Stimulated activated CD8-positive, alpha-beta memory T cell treated with anti-CD3 and anti-CD28 coated beads, Interleukin-12 subunit alpha, Interleukin-12 subunit beta, amount 100 ng/mL, for 24 hours (primary cell): ENCODE data around the gene TMEM125.

ENCODE experiments used
- DNase-seq: peaks from one replicate; pipeline ENCODE4 v3.0.0-alpha.2; 2020; ENCODE audit errors: extremely low read depth

Gene TMEM125

DNA sequence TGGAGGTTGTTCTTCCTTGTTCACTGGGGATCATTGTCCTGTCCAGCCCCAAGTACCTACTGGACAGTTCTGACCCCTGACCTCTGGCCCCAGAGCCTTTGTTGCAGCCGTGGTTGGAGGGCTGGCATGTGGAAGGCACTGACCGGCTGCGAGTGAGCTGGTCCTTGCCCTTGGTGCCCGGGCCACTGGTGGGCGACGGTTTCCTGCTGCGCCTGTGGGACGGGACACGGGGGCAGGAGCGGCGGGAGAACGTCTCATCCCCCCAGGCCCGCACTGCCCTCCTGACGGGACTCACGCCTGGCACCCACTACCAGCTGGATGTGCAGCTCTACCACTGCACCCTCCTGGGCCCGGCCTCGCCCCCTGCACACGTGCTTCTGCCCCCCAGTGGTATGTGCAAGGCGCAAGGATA, 42.4 kb downstream of the TMEM125 start:
- DNase-seq = no peak

DNA sequence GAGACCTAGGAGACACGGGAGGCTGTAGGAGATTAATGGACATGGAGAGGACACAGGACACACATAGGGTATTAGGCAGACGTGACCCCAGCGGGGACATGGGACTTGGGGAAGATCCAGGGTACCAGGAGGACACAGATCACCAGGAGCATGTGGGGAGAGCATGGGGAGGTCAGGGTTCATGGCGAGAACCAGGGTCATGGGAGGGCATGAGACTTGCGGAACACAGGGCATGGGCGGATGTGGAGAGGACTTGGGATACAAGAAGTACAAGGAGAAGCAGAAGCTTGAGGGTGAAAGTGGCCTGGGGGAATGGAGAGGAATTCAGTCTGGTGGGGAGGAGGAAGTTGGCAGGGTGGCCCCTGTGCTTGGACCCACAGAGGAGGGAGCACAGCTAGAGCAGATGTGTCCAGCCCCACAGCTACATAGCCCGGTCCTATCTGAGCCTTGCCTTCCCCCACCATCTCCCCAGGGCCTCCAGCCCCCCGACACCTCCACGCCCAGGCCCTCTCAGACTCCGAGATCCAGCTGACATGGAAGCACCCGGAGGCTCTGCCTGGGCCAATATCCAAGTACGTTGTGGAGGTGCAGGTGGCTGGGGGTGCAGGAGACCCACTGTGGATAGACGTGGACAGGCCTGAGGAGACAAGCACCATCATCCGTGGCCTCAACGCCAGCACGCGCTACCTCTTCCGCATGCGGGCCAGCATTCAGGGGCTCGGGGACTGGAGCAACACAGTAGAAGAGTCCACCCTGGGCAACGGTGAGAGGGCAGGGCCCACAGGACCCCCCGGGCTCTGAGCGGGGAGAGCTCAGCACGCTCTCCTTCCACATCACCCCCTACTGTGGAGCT, 43.1 kb downstream of the TMEM125 start:
- DNase-seq = no peak

DNA sequence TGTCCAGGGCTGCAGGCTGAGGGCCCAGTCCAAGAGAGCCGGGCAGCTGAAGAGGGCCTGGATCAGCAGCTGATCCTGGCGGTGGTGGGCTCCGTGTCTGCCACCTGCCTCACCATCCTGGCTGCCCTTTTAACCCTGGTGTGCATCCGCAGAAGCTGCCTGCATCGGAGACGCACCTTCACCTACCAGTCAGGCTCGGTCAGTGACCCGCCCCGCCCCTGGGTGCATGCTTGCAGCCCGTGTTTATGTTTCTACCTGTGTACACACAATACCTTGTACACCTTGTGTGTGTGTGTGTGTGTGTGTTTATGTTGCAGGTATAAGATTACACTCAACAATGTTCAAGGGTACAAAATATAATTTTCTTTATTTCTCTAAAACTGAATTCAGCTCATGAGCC, 44.0 kb downstream of the TMEM125 start:
- no peak for DNase-seq

GRCh38 chr1:43314233-43314632, 44.5 kb downstream of the TMEM125 start:
- no peak for DNase-seq

GRCh38 chr1:43315481-43315880, 45.7 kb downstream of the TMEM125 start:
- DNase-seq = no peak

- DNase-seq = no peak
Observed at GRCh38 chr1:43315963-43316737, 46.4 kb downstream of the TMEM125 start.

GRCh38 chr1:43316738-43317520, 47.1 kb downstream of the TMEM125 start:
- no peak for DNase-seq

DNA sequence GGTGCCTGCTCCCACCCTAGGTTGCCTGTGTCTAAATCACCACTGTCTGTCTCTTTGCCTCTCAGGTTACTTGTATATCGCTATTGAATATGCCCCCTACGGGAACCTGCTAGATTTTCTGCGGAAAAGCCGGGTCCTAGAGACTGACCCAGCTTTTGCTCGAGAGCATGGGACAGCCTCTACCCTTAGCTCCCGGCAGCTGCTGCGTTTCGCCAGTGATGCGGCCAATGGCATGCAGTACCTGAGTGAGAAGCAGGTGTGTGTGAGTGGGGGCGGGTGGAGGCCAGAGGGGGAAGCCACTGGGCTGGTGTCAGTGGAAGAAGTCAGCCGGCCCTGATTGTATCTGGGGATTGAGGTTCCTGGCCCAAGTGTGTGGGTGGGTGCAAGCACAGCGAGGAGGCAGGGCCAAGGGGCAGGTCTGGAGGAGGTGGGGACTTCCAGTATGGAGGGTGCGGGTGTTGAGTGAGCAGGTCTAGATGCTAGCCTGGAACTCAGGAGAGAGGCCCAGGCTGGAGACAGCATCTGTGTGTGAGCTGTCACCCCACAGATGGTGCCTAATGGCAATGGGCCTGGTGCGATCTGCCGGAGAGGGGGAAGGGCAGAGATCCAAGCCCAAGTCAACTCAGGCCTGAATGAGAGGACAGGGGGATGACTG, 48.2 kb downstream of the TMEM125 start:
- no peak for DNase-seq

DNA sequence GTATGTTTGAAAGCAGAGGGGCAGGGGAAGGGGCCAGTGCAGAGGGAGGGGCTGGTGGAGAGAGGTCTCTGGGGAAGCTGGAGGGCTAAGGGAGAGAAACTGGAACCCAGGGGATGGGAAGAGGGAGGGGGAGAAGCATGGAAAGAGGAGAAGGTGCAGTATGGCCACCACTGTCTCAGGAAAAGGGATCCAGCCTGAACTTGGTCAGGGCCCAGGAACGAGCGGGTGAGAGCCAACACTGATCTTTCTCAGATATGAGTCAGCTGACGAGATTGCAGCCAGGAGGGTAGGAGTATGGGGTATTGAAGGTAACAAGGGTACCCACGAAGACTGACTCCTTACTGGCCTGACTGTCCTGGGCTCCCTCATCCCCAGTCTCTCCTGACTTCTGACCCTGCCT, 49.0 kb downstream of the TMEM125 start:
- no peak for DNase-seq

DNA sequence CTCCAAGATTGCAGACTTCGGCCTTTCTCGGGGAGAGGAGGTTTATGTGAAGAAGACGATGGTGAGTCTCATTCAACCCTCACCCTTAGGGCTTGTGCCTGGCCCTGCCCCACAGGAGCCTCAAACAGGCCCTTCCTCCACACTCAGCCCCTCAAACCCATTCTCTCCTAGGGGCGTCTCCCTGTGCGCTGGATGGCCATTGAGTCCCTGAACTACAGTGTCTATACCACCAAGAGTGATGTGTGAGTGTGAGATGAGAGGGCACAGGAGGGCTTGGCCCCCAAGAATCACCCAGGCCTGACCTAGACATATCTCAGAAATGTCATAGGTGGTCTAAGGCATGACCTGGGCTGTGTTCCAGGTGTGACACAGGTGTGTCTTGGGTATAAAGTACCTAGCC, 49.5 kb downstream of the TMEM125 start:
- DNase-seq = no peak

- no peak for DNase-seq
Observed at GRCh38 chr1:43319766-43320165, 50.0 kb downstream of the TMEM125 start.

DNA sequence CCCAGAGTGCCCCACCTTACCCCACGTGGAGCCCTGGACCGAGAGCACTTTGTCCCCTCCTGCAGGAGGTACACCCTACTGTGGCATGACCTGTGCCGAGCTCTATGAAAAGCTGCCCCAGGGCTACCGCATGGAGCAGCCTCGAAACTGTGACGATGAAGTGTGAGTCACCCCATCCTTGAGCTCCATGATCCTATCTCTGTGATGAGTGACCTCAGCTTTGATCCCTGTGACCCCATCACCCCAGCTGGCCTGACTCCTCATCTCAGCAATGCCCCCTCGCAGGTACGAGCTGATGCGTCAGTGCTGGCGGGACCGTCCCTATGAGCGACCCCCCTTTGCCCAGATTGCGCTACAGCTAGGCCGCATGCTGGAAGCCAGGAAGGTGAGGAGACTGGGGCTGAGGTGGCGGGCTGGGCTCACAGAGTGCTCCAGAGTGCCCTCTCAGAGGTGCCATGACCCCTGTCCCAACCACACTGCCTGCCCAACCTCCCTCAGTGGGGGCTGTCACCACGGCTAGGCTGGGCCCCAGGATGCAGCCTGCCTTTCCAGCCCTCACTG, 51.6 kb downstream of the TMEM125 start:
- no peak for DNase-seq

- no peak for DNase-seq
Observed at GRCh38 chr1:43322506-43322905, 52.7 kb downstream of the TMEM125 start.
